ENCODE results near the gene CIBAR2. TPM values are rescaled to one million over a fixed set of nuclear protein-coding genes. Genes with fewer than 3 reads are reported as not detected.
A peak's percentile ranks its signal among the peaks of the same experiment; 100 is the strongest.

Gene CIBAR2
- total and polyA plus RNA-seq, 9 of the 15 experiments (the other 6 are each of a cell fraction or from before 2014, with no cell fraction given): not detected

DNA sequence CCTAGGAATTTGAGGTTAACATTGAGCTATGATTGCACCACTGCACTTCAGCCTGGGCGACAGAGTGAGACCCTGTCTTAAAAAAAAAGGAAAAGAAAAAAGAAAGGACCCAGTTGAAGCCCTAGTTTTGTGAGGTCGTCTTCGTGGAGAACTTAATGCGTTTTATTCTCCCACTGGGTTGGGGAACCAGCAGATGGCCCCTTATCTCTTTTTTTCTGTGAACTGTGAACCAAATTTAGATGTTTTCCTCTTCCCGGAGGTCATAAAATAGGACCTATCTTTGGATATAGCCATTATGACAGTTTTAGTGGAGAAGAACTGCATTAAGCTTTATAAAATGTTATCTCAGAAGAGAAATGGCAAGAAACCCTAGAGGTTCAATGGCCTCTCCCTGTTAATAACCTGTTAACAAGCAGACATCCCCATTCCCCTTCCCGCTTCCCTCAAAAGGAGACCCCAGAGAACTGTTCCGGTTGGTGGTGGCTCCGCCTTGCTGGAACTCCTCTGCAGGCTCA is 61.1 kb downstream of the CIBAR2 start (continued):
- no peak for TF ChIP-seq RHOXF2B (CRISPR knock-in tag; conservative IDR thresholded peaks at IDR 0.05)
- 0 out of 2 replicates have a peak, but pooled peaks have one; percentile 18 for TF ChIP-seq FOXM1 (IDR thresholded peaks at IDR 0.05; ENCODE audit: low read depth)
- TF ChIP-seq FOXM1 (CRISPR knock-in tag; IDR thresholded peaks at IDR 0.05; ENCODE audit: low read depth): no peak
- TF ChIP-seq, protein P1, sequence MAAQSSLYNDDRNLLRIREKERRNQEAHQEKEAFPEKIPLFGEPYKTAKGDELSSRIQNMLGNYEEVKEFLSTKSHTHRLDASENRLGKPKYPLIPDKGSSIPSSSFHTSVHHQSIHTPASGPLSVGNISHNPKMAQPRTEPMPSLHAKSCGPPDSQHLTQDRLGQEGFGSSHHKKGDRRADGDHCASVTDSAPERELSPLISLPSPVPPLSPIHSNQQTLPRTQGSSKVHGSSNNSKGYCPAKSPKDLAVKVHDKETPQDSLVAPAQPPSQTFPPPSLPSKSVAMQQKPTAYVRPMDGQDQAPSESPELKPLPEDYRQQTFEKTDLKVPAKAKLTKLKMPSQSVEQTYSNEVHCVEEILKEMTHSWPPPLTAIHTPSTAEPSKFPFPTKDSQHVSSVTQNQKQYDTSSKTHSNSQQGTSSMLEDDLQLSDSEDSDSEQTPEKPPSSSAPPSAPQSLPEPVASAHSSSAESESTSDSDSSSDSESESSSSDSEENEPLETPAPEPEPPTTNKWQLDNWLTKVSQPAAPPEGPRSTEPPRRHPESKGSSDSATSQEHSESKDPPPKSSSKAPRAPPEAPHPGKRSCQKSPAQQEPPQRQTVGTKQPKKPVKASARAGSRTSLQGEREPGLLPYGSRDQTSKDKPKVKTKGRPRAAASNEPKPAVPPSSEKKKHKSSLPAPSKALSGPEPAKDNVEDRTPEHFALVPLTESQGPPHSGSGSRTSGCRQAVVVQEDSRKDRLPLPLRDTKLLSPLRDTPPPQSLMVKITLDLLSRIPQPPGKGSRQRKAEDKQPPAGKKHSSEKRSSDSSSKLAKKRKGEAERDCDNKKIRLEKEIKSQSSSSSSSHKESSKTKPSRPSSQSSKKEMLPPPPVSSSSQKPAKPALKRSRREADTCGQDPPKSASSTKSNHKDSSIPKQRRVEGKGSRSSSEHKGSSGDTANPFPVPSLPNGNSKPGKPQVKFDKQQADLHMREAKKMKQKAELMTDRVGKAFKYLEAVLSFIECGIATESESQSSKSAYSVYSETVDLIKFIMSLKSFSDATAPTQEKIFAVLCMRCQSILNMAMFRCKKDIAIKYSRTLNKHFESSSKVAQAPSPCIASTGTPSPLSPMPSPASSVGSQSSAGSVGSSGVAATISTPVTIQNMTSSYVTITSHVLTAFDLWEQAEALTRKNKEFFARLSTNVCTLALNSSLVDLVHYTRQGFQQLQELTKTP (IDR thresholded peaks at IDR 0.05; ENCODE audit: low read depth in 1 of 2, partially characterized antibody in 2 of 2): peak; percentile 3 to 22
- TF ChIP-seq TAF1 (IDR thresholded peaks at IDR 0.05; ENCODE audit: control insufficient read depth, extremely low read depth, insufficient read depth, low read length, severe bottlenecking): no peak
- no peak for TF ChIP-seq CREB1 (IDR thresholded peaks at IDR 0.05)
- 0 out of 2 replicates have a peak, but pooled peaks have one; percentile 7 for TF ChIP-seq CREB1 (CRISPR knock-in tag; IDR thresholded peaks at IDR 0.05)
- TF ChIP-seq, protein P2, sequence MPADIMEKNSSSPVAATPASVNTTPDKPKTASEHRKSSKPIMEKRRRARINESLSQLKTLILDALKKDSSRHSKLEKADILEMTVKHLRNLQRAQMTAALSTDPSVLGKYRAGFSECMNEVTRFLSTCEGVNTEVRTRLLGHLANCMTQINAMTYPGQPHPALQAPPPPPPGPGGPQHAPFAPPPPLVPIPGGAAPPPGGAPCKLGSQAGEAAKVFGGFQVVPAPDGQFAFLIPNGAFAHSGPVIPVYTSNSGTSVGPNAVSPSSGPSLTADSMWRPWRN (IDR thresholded peaks at IDR 0.05; ENCODE audit: low read depth): no peak
- peak; percentile 67; the same call in 1 of the 2 replicates for TF ChIP-seq HEY1 (CRISPR knock-in tag; IDR thresholded peaks at IDR 0.05; ENCODE audit: borderline replicate concordance)
- TF ChIP-seq SRF (CRISPR knock-in tag; IDR thresholded peaks at IDR 0.05): peak in 1 of 2 experiments; percentile 16; a peak in 1 of 4 replicates
- peak; percentile 35 for TF ChIP-seq CXXC5 (CRISPR knock-in tag; IDR thresholded peaks at IDR 0.05)
- TF ChIP-seq MECOM (CRISPR knock-in tag; IDR thresholded peaks at IDR 0.05): peak; percentile 76; the same call in 1 of the 2 replicates
- TF ChIP-seq, protein P3, sequence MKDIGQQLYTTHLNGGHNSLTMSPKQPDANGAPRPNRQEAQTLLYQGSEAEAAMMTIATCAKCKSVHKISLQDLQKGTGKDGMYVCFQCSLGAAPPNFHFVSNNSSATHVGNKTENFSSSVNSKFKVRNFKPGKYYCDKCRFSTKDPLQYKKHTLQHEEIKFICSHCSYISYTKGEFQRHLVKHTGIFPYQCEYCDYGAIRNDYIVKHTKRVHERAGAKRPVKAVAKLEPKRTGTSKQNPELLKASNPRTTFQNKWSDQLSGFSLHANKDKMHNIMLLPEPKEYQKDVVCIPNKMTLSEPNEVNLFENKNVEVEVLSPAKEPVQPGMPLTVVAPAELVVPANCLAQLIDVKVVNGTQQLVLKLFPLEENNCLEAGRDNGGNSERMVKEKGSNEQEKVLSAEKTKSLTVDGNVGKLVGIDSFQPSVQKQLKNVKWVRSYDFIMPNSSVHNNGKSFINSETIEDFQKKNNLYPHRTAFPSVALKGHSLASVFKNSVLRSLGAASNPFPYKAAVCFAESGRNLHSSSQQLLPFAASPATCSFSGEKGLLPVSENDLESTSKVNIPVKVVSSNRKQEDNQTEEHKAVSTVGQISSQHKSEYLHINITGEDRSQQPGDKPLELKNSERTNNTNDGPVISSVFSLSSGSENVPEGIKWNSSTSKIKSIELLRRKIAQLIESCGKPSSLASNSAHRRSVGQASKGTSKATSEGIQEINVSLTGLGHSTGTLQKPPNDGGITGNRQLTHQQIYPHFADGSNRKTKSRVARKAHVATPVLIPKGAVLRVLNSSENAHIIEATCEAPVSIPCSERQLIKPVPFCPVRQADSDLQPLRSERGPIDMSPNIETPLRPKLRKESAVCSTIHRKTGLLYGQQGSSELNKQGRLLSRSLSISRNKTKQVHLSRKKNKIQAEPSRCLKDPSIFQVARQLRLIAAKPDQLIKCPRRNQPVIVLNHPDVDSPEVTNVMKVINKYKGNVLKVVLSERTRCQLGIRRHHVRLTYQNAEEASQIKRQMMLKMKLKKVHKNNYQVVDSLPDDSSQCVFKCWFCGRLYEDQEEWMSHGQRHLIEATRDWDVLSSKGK (CRISPR knock-in tag; IDR thresholded peaks at IDR 0.05): no peak
- TF ChIP-seq CC2D1A (IDR thresholded peaks at IDR 0.05): peak; percentile 93
- TF ChIP-seq ID3 (CRISPR knock-in tag; IDR thresholded peaks at IDR 0.05): no peak
- TF ChIP-seq ID3 (tag; IDR thresholded peaks at IDR 0.05): 0 out of 2 replicates have a peak, but pooled peaks have one; percentile 17
- TF ChIP-seq CHCHD3 (CRISPR knock-in tag; IDR thresholded peaks at IDR 0.05): 0 out of 2 replicates have a peak, but pooled peaks have one; percentile 41
- peak; percentile 83; the same call in 1 of the 2 replicates for TF ChIP-seq KAT7 (CRISPR knock-in tag; IDR thresholded peaks at IDR 0.05; ENCODE audit: borderline replicate concordance)
- peak; percentile 27; the same call in 1 of the 2 replicates for TF ChIP-seq SMARCA4 (IDR thresholded peaks at IDR 0.05)
- TF ChIP-seq MEF2D (tag; conservative IDR thresholded peaks at IDR 0.05; ENCODE audit: low read depth): peak; percentile 96

All from K562 (cell line).